ENCODE data around the gene C19orf67. TPM values are rescaled to one million over a fixed set of nuclear protein-coding genes. Genes with fewer than 3 reads are reported as not detected.
"Not testable (repeated sequence)": the region's sequence is repeated elsewhere in the genome, so short reads cannot be mapped to it uniquely, and the experiment has no call there.

Gene C19orf67
- total RNA-seq, 6 donors from 2014 or later, result 0.40 TPM; not detected in 5

DNA sequence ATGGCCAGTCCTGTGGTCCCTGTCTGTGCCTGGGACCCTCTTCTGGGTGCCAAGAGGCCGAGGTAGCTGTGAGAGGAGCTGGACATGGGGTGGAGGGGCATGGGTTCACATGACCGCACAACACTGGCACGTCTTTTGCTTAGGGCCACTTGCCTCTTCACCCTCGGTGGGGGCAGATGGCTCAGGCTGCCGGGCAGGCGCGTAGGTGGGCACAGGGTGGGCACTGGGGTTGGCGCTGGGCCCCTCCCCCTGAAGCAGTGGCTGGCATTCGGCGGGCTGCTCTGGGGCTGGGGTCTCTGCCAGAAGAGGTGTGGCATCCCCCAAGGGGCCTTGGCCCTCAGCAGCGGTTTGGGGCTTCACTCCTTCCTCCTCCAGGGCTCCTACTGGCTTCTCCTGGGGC lies 32.1 kb downstream of the C19orf67 start:
- TF ChIP-seq CTCF (IDR thresholded peaks at IDR 0.05) (no peak), POLR2AphosphoS5 (IDR thresholded peaks at IDR 0.05) (no peak), POLR2A (IDR thresholded peaks at IDR 0.05) (peak in 1 of 4 donors; percentile 12), EP300 (IDR thresholded peaks at IDR 0.05) (no peak)
- Histone ChIP-seq H3K4me1 (peaks cover 10 to 14% (median 14%) of the 10 kb centered on the region in 4 donors), H3K27ac (no peak overlapping the region), H3K36me3 (peaks cover 0 to 23% (median 12%) of the 10 kb centered on the region in 4 donors), H3K27me3 (peaks cover 0 to 14% (median 2%) of the 10 kb centered on the region in 4 donors), H3K4me3 (no peak overlapping the region), H3K9me3 (no peaks in the 10 kb centered on the region)
- ATAC-seq (ENCODE audit: low FRiP score in 2 of 2) (peak in 1 of 2 donors; percentile 8), DNase-seq (peak in 1 of 2 donors; percentile 76)
- WGBS, 2 donors, result 87 to 98% methylated on average over 5 of the region's 11 CpGs

- DNase-seq (no peak), ATAC-seq (ENCODE audit: low FRiP score in 2 of 2) (no peak)
- Histone ChIP-seq H3K36me3 (peaks cover 0 to 23% (median 12%) of the 10 kb centered on the region in 4 donors), H3K4me1 (peaks cover 10 to 13% (median 11%) of the 10 kb centered on the region in 4 donors), H3K27me3 (peaks cover 0 to 10% (median 2%) of the 10 kb centered on the region in 4 donors), H3K9me3 (no peaks in the 10 kb centered on the region), H3K4me3 (no peak overlapping the region), H3K27ac (no peak overlapping the region)
- no peak for TF ChIP-seq CTCF (IDR thresholded peaks at IDR 0.05)
- no peak for TF ChIP-seq POLR2AphosphoS5 (IDR thresholded peaks at IDR 0.05)
- TF ChIP-seq EP300 (IDR thresholded peaks at IDR 0.05), result no peak
- TF ChIP-seq POLR2A (IDR thresholded peaks at IDR 0.05), result no peak
- 87 to 93% methylated on average over 3 of the region's 3 CpGs for WGBS, 2 donors
Measured at GRCh38 chr19:14053032-14053431, 32.6 kb downstream of the C19orf67 start.

DNA sequence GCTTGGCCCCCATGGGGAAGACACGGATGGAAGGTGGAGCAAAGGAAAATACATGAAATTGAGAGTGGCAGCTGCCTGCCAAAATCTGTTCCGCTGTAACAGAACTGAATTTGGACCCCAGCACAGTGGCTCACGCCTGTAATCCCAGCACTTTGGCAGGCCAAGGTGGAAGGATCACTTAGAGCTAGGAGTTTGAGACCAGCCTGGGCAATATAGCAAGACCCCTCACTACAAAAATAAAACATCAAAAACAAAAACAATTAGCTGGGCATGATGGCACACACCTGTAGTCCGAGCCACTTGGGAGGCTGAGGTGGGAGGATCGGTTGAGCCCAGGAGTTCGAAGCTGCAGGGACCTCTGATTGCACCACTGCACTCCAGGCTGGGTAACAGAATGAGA lies 33.1 kb downstream of the C19orf67 start:
- Histone ChIP-seq H3K9me3 (no peaks in the 10 kb centered on the region), H3K4me3 (no peak overlapping the region), H3K27ac (no peak overlapping the region), H3K27me3 (peaks cover 0 to 5% (median 0%) of the 10 kb centered on the region in 4 donors), H3K4me1 (peaks cover 6 to 7% (median 6%) of the 10 kb centered on the region in 4 donors), H3K36me3 (peaks cover 0 to 23% (median 12%) of the 10 kb centered on the region in 4 donors)
- WGBS, 2 donors, result 92 to 95% methylated on average over 6 of the region's 6 CpGs
- ATAC-seq (ENCODE audit: low FRiP score in 2 of 2), result no peak
- no peak for TF ChIP-seq CTCF (IDR thresholded peaks at IDR 0.05)
- TF ChIP-seq POLR2A (IDR thresholded peaks at IDR 0.05), result no peak
- no peak for TF ChIP-seq EP300 (IDR thresholded peaks at IDR 0.05)
- TF ChIP-seq POLR2AphosphoS5 (IDR thresholded peaks at IDR 0.05), result no peak
- no peak for DNase-seq

DNA sequence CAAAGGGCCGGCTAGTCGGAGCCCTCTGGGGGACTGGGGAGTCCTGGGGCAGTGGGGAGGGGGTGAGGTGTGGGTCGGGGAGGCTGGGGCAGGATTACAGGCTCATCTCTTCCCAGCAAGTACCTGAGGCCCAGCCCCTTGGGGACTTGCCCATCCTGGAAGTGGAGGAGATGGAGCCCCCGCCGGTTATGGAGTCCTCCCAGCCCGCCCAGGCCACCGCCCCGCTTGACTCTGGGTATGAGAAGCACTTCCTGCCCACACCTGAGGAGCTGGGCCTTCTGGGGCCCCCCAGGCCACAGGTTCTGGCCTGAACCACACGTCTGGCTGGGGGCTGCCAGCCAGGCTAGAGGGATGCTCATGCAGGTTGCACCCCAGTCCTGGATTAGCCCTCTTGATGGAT lies 33.6 kb downstream of the C19orf67 start:
- WGBS, 2 donors, result 95 to 100% methylated on average over 1 to 7 of the region's 9 CpGs
- no peak overlapping the region for H3K27ac ChIP-seq
- H3K4me1 ChIP-seq, result peaks cover under 1 to 2% (median 1%) of the 10 kb centered on the region in 4 donors
- H3K9me3 ChIP-seq, result no peaks in the 10 kb centered on the region
- no peak for ATAC-seq (ENCODE audit: low FRiP score in 2 of 2)
- DNase-seq, result peak in 1 of 2 donors; percentile 78
- H3K27me3 ChIP-seq, result peaks cover 0 to under 1% (median 0%) of the 10 kb centered on the region in 4 donors
- H3K4me3 ChIP-seq, result no peak overlapping the region
- peaks cover 0 to 23% (median 12%) of the 10 kb centered on the region in 4 donors for H3K36me3 ChIP-seq
- no peak for TF ChIP-seq POLR2A (IDR thresholded peaks at IDR 0.05)
- TF ChIP-seq CTCF (IDR thresholded peaks at IDR 0.05), result no peak
- TF ChIP-seq POLR2AphosphoS5 (IDR thresholded peaks at IDR 0.05), result no peak
- no peak for TF ChIP-seq EP300 (IDR thresholded peaks at IDR 0.05)

DNA sequence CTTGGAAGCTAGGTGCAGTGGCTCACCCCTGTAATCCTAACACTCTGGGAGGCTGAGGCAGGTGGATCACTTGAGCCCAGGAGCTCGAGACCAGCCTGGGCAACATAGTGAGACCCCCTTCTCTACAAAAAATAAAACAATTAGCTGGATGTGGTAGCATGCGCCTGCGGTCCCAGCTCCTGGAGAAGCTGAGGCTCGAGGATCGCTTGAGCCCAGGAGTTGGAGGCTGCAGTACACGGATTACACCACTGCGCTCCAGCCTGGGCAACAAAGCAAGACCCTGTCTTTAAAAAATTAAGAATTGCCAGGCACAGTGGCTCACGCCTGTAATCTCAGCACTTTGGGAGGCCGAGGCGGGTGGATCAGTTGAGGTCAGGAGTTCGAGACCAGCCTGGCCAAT lies 34.6 kb downstream of the C19orf67 start:
- DNase-seq; ATAC-seq (ENCODE audit: low FRiP score in 2 of 2); H3K27me3 ChIP-seq; H3K9me3 ChIP-seq; H3K4me1 ChIP-seq; H3K27ac ChIP-seq; H3K4me3 ChIP-seq: not testable (repeated sequence)
- peaks cover 0 to 29% (median 14%) of the 10 kb centered on the region in 4 donors for H3K36me3 ChIP-seq
- WGBS, 2 donors, result 89 to 92% methylated on average over 10 to 11 of the region's 11 CpGs
